ENCODE results near the gene GRK5. TPM values are rescaled to one million over a fixed set of nuclear protein-coding genes. Genes with fewer than 3 reads are reported as not detected.
"Not testable (repeated sequence)": the region's sequence is repeated elsewhere in the genome, so short reads cannot be mapped to it uniquely, and the experiment has no call there.

GRK5 gene
- total RNA-seq, 4 donors from 2014 or later = 9.2 to 27.3 (median 15.0) TPM

DNA sequence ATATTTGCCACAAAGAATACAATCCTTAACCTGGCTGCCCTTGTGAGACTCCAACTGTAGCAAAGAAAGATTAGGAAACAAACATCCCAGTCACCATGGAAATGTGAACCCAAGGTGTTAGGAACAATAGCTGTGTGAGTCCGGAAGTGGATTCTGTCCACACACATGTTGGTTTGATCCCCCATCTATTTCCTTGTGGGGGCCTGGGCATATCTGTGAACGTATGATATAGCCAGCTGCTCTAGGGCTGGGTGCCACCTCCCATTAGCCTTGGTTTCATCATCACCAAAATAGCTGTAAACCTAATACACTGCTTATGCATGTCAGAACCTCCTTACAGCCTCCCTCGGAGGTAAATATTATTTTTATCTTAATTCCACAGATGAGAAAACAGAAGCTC is 26.4 kb downstream of the GRK5 start:
- H3K9me3 ChIP-seq = no peaks in the 10 kb centered on the region
- TF ChIP-seq, protein P1, sequence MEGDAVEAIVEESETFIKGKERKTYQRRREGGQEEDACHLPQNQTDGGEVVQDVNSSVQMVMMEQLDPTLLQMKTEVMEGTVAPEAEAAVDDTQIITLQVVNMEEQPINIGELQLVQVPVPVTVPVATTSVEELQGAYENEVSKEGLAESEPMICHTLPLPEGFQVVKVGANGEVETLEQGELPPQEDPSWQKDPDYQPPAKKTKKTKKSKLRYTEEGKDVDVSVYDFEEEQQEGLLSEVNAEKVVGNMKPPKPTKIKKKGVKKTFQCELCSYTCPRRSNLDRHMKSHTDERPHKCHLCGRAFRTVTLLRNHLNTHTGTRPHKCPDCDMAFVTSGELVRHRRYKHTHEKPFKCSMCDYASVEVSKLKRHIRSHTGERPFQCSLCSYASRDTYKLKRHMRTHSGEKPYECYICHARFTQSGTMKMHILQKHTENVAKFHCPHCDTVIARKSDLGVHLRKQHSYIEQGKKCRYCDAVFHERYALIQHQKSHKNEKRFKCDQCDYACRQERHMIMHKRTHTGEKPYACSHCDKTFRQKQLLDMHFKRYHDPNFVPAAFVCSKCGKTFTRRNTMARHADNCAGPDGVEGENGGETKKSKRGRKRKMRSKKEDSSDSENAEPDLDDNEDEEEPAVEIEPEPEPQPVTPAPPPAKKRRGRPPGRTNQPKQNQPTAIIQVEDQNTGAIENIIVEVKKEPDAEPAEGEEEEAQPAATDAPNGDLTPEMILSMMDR (IDR thresholded peaks at IDR 0.05) = no peak
- no peak for TF ChIP-seq POLR2A (IDR thresholded peaks at IDR 0.05)
- intact Hi-C loops (cut with DNase I) = no loop called here
- peak overlapping the region in 2 of 3 donors; percentile 82 to 86 for H3K27ac ChIP-seq
- no peaks in the 10 kb centered on the region for H3K36me3 ChIP-seq
- no peak overlapping the region for H3K4me3 ChIP-seq (replicated peaks in 1 of 3)
- H3K27me3 ChIP-seq = no peaks in the 10 kb centered on the region
- DNase-seq = no peak
- 65 to 66% methylated on average over 3 of the region's 3 CpGs for WGBS, 2 donors
- H3K4me1 ChIP-seq = peaks cover 39 to 63% of the 10 kb centered on the region in 2 donors

DNA sequence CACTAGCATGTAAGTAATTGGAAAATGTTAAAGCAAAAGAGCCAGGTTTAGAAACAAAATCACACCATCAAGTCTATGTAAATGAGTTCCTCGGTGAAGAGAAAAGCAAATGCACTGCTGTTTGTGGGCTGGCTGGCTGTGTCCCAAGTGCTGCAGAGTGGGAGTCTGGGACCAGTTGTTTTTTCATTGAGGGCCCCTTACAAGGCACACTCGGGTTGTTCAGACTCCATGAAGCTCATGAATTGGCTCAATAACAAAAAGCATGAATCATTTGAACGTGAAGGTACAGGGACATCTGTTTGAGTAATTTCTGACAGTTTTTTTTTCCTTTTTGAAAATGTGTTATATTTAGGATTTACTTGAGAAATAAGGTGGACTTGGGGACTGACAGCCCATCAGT is 28.0 kb downstream of the GRK5 start:
- no peaks in the 10 kb centered on the region for H3K27me3 ChIP-seq
- peak; percentile 77 to 79 for DNase-seq
- no peaks in the 10 kb centered on the region for H3K36me3 ChIP-seq
- TF ChIP-seq, protein P1 (IDR thresholded peaks at IDR 0.05) = no peak
- no peak for TF ChIP-seq POLR2A (IDR thresholded peaks at IDR 0.05)
- H3K27ac ChIP-seq = peak overlapping the region in 2 of 3 donors; percentile 82 to 86
- H3K4me3 ChIP-seq (replicated peaks in 1 of 3) = no peak overlapping the region
- H3K9me3 ChIP-seq = no peaks in the 10 kb centered on the region
- WGBS, 2 donors = 12 to 16% methylated on average over 3 of the region's 3 CpGs
- intact Hi-C loops (cut with DNase I) = no loop called here
- H3K4me1 ChIP-seq = peaks cover 40 to 65% of the 10 kb centered on the region in 2 donors

DNA sequence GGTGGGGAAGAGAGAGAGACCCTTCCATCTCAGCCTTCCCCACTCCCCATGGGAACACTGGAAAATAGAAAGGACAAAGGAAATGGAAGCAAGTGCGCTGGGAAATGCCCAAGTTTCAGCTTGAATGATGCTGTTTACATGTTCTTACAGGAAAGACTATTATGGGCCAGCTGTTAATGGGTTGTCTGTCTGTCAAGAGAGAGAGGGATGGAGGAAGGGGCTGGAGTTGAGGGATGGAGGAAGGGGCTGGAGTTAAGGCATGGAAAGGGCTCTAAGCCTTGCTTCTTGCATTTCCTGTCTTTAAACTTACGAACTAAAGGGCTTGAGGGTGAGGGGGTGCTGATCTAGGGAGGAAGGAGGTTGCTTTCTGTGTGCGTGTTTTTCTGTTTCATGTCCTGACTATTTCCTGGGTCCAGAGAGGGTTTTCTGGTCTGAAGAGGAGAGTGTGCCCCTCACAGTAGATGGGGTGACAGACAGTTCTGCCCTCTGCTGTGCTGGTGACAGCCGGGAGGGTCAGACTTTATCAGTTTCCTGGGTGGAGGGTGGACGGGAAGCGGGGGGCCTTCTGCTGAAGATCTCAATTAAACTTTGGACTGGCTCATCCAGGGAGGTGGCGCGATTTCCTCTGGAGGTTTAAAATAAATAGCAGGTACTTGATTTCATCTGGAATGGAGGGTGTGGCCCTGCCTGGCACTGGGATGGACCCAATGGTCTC is 30.5 kb downstream of the GRK5 start:
- peaks cover 40 to 65% of the 10 kb centered on the region in 2 donors for H3K4me1 ChIP-seq
- H3K36me3 ChIP-seq = no peaks in the 10 kb centered on the region
- WGBS, 2 donors = 75 to 79% methylated on average over 8 of the region's 8 CpGs
- no peak for DNase-seq
- no peaks in the 10 kb centered on the region for H3K9me3 ChIP-seq
- H3K4me3 ChIP-seq (replicated peaks in 1 of 3) = no peak overlapping the region
- peak overlapping the region; percentile 73 to 86 (median 82) for H3K27ac ChIP-seq
- TF ChIP-seq POLR2A (IDR thresholded peaks at IDR 0.05) = no peak
- TF ChIP-seq, protein P1 (IDR thresholded peaks at IDR 0.05) = no peak
- intact Hi-C loops (cut with DNase I) = no loop called here
- no peaks in the 10 kb centered on the region for H3K27me3 ChIP-seq

DNA sequence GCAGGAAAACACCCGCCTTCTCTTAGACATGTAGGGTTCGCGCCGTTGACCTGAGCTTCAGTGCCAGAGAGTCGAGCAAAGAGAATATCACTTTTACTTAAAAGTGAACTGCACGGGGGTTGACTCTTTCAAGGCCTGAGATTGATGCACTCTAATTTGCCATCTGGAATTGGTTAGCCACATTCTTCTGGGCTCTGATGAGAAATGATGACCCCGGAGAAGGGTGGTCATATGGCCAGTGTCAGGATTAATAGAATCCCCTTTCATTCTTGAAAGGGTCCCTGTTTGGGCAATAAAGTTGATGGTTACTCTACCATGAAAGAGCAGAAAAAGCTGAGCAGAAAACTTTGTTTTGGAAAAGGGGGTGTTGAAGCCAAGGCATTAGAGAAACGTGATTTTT is 31.2 kb downstream of the GRK5 start:
- no peak for DNase-seq
- no peak for TF ChIP-seq POLR2A (IDR thresholded peaks at IDR 0.05)
- TF ChIP-seq, protein P1 (IDR thresholded peaks at IDR 0.05) = no peak
- no peaks in the 10 kb centered on the region for H3K9me3 ChIP-seq
- H3K4me3 ChIP-seq (replicated peaks in 1 of 3) = no peak overlapping the region
- no peaks in the 10 kb centered on the region for H3K36me3 ChIP-seq
- H3K27me3 ChIP-seq = no peaks in the 10 kb centered on the region
- 77 to 84% methylated on average over 8 of the region's 8 CpGs for WGBS, 2 donors
- intact Hi-C loops (cut with DNase I) = no loop called here
- H3K27ac ChIP-seq = peak overlapping the region in 2 of 3 donors; percentile 82 to 86
- peaks cover 36 to 58% of the 10 kb centered on the region in 2 donors for H3K4me1 ChIP-seq

DNA sequence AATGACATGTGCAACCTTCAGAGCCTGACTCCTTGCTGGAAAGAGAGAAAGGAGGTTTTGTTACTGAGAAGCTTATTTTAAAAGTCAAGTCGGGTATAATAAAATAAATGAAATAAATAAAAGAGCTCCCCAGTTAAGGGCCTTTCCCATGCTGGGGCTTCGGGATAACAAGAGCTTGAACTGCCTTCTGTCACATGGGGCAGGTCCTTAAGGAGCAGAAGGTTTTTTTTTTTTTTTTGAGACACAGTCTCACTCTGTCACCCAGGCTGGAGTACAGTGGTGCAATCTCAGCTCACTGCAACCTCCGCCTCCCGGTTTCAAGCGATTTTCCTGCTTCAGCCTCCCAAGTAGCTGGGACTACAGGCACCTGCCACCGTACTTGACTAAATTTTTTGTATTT is 31.6 kb downstream of the GRK5 start:
- H3K4me1 ChIP-seq = peaks cover 32 to 53% of the 10 kb centered on the region in 2 donors
- 79 to 80% methylated on average over 6 of the region's 6 CpGs for WGBS, 2 donors
- H3K9me3 ChIP-seq; DNase-seq; H3K4me3 ChIP-seq (replicated peaks in 1 of 3); H3K27me3 ChIP-seq; H3K36me3 ChIP-seq; intact Hi-C loops (cut with DNase I): not testable (repeated sequence)
- peak overlapping the region in 1 of 3 donors; percentile 82 for H3K27ac ChIP-seq

DNA sequence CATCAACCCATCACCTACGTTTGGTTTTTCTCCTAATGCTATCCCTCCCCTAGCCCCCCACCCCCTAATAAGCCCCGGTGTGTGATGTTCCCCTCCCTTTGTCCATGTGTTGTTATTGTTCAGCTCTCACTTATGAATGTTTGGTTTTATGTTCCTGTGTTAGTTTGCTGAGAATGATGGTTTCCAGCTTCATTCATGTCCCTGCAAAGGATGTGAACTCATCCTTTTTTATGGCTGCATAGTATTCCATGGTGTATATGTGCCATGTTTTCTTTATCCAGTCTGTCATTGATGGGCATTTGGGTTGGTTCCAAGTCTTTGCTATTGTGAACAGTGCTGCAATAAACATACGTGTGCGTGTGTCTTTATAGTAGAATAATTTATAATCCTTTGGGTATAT is 32.3 kb downstream of the GRK5 start:
- H3K4me1 ChIP-seq = peaks cover 29 to 47% of the 10 kb centered on the region in 2 donors
- intact Hi-C loops (cut with DNase I); H3K27ac ChIP-seq: not testable (repeated sequence)

More for the DNA sequence above, 32.3 kb downstream of the GRK5 start:
- not testable (repeated sequence) for H3K27me3 ChIP-seq; DNase-seq; H3K4me3 ChIP-seq (replicated peaks in 1 of 3); H3K36me3 ChIP-seq; H3K9me3 ChIP-seq
- WGBS, 2 donors = 95 to 96% methylated on average over 4 of the region's 4 CpGs

All from thyroid gland (tissue), 4 donors.